LHCN-M2 (cell line): Measurements from ENCODE around the gene PARD6G. TPM values are rescaled to one million over a fixed set of nuclear protein-coding genes. Genes with fewer than 3 reads are reported as not detected.

Source experiments
- DNase-seq: peaks from one replicate; pipeline ENCODE4 v3.0.0-alpha.2; 2012; ENCODE audit warnings: low read depth
- total RNA-seq: library from RNA; depleted of rRNA; stranded (reverse); fragments of >200 nt; gene quantifications from 2 replicates; pipeline ENCODE4 v1.2.3, GENCODE V29; 2014

Gene PARD6G
- total RNA-seq, 1 experiment from 2014 or later: 1.6 TPM

GRCh38 chr18:80213182-80213581 lies 34.1 kb downstream of the PARD6G start:
- DNase-seq: no peak

DNA sequence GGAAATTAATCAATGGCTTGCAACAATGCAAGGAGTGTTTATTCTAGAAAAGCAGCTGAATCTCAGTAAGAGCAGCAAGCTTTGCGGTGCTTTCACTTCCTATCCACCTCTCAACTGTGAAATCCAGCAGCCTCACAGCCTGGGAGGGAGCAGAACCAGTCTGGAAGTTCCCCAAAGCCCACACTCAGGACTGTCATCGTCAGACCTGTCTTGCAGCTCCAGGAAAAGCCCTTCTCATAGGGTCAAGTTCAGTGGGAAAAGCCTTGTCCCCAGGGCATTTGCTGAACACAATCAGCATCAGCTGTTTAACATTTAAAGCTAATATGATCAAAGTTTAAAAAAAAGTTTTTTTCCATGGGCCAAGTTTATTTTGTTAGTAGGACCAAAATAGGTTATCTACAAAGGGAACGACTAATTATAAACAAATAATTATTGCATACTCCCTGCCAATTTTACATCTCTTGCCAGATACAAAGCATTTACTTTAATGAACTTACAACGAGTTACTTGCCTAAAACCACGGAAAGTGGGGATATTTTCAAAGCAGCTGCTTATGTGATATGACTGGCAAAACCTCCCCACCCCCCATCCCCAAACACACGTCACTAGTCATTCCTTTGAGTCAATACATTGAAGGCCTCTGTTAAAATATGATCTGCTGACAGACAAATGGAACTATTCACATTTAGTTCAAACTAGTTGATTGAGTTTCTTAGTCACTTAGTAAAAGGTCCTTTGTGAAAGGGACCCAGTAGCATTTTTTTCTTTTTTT lies 36.8 kb downstream of the PARD6G start:
- peak; percentile 22 for DNase-seq

DNA sequence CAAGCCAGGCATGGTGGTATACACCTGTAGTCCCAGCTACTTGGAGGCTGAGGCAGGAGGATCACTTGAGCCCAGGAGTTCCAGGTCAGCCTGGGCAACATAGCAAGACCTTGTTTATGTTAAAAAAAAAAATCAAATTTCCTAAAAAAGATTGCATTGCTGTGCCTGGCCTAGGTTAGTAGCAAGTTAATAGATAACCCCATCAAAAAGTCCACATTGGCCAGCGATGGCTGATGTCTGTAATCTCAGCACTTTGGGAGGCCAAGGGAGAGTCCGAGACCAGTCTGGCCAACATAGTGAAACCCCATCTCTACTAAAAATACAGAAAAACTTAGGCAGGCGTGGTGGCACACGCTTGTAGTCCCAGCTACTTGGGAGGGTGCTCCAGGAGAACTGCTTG lies 38.7 kb downstream of the PARD6G start:
- no peak for DNase-seq

DNA sequence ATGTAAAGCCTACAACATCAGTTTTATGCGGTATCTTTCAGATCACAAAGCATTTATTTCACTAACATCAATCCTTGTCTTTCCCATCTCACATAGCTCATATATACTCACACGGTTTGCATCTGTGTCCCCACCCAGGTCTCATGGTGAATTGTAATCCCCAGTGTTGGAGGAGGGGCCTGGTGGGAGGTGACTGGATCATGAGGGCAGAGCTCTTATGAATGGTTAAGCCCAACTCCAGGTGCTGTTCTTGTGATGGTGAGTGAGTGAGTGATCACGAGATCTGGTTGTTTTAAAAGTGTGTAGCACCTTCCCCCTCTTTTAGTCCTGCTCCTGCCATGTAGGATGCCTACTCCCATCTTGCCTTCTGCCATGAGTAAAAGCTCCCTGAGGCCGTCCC lies 42.0 kb downstream of the PARD6G start:
- no peak for DNase-seq

DNA sequence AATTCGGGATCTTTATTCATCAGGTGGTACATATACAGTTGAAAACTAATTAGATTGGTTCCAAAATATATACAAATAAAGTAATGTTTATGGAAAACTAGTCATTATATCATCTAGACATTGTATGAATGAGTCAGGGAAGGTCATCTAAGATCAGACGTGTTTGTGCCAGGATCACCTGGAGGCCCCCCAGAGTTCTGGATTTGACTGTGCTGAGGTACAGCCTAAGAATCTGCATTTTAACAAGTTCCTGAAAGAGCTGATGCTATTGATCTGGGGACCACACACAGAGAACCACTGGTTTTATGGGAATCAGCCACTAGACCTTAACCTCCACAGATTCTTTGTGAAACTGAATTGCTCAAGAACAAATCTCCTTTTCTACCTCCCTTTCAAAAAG lies 43.2 kb downstream of the PARD6G start:
- DNase-seq: no peak

DNA sequence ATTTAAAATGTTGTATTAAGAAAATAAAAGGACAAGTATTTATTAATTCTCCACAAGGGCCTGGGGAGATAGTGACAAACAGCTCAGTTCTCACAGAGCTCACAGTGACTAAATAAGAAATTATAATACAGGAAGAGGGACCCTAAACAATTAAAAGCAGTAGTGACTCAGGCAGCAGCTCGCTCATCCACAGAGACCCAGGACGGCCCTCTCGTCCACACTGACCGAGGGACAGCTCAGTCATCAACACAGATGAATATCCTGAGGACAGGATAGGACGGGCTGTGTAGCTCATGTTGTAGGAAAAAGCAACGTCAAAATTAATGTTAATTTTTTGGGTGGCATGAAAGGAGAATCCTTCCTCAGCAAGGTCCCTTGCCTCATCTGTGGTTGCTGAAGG lies 44.1 kb downstream of the PARD6G start:
- DNase-seq: no peak

DNA sequence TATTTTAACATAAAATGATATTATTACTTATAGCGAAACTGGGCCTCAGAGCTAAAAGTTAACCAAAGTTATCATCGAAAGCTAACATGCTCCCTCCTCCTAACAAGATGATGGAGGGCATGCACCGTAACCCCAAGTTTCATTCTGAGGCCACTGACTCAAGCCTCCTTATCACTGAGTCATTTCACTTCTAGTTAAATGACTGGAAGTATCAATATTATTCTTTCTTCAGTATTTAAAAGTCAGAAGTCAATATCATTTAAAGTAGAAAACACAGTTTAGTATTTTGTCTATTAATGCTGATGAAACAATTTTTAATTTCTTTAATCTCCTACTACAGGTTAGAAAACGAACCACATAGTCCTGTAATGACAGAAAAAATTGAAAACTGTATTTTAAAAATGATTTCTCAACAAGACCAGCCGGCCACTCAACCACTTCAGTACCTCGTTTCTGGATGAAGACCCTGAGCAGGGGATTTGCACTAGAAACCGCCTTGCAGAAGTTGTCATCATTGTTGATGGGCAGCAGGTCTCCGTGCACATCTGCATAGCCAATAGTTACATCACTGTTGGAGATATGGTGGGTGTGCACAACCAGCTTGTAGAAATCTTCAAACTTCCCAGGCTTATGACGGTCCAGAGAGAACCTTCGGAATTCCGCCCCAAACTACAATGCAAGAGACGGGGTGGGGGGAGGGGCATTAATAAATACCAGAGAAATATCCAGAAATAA lies 44.9 kb downstream of the PARD6G start:
- no peak for DNase-seq

GRCh38 chr18:80201739-80202138 lies 45.6 kb downstream of the PARD6G start:
- DNase-seq: no peak

DNA sequence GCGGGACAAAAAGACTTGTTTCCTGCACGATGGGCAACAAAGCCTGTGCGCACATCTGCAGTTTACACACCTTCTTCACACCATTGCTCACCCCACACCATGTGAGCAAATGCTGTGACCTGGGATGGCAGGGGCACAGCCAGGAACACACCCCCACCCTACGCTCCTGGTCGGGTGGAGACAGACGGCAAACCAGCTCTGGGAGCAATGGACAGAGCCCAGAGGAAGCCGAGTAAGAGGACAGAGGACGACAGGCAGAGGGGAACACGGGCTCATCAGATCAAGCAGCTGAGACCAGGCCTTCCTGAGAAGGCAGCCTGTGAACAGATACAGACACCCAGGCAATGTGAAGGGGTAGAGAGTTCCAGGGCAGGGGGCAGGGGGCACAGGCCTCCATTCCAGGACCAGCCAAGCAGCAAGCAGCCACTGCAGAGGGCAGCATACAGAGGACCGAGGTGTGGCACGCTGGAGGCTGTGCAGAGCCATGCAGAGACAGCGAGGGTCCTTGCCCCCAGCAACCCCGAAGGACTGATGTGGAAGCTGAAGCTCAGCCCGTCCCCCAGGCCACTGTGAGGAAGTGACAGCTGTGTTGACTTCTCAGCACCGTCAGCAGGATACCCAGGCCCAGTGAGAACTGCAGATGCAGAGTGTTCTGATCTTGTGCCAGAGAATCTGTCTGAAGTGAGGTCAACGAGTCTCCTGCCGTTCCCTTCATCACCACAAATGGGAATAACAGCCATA lies 46.2 kb downstream of the PARD6G start:
- no peak for DNase-seq

GRCh38 chr18:80200171-80200931 lies 47.0 kb downstream of the PARD6G start:
- no peak for DNase-seq

DNA sequence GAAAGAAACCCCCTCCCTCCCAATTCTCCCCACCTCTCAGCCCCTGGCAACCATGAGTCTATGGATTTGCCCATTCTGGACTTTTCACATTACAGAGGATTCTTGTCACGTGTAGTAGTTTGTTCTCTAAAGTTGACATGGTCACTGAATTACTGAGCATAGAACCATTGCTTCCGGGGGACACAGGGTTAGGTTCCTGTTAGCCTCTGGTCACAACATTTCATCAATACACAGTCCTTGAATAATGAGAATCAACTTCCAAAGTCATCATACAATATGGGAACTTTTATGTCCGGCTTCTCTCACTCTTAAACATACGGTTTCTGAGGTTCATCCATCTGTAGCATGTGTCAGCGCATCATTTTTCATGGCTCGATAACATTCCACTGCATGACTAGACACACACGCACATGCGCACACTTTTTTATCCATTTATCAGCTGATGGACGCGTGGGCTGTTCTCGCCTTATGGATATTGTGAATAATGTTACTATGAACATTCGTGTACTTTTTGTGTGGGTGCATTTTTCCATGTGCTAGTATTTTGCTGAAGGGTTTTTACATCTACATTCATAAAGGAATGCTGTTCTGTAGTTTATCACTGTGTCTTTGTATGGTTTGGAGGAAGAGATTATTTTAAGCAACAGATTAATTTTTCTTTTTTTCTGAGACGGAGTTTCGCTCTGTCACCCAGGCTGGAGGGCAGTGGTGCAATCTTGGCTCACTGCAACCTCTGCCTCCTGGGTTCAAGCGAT lies 48.1 kb downstream of the PARD6G start:
- no peak for DNase-seq

DNA sequence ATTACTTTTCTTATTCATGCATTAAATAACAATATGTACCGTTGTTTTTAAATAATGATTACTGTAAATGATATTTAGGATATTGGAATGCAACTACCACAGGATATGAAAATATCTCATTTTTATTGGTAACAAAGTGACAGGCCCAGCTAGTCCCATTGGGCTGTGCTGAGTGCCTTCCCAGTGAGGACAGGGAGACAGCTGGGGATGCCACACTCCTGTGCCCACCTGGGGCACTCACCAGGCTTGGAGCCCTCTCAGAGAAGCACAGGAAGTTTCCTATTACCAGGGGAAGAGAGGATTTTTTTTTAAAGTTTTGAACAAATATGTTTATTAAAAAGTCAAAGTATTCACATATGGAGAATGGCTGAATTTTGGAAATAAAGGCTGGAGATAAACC lies 48.9 kb downstream of the PARD6G start:
- DNase-seq: no peak

DNA sequence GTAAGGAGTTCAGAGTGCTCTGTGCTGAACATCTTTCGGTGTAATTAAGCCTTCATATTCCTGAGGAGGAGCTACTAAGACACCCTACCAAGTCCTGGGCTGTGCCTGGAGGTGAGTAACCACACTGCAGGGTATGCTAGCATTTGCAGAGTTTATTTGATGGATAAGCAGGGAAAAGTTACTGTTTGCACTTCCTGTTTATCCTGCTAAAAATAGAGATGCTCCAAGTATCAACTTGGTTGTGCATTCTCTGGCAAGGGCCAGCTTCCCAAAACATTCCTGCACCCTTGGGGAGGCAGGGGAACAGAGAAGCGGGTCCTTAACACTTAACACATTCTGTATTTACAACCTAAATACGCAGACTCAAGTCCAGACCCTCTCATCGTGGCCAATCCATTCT lies 49.8 kb downstream of the PARD6G start:
- DNase-seq: no peak

DNA sequence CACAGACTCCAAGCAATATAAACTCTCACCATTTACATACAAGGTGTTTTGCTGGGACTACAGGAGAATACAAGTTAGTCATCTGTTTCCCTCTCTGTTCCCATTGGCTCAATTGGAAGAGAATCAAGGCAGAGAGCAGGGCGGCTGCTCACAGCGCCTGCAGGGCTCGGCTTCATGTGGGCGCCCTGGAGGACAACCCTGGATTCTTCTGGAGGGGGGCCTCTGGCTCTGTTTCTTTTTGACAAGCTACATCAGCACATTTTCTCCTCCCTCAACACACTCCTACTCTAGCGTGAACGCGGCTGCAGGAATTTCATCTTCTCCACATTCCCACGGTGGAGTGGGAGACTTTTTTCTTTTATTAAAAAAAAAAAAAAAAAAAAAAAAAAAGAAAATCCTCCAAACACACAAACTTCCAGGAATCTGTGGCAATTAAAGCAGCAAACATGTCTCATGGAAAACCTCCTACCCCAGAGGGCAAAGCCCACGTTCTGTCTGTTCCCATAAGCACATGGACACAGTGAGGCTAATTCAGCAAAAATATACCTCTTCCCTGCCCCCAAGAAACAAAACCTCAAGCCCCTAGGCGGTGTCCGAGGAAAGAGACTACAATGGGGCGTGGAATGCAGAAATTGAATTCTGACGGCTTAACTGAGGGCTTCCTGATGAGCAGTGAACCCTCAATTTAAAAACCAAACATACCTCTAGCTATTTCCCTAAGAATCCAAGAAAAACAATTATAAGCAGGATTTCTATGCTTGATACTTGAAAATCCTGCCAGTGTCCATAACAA lies 50.6 kb downstream of the PARD6G start:
- no peak for DNase-seq

DNA sequence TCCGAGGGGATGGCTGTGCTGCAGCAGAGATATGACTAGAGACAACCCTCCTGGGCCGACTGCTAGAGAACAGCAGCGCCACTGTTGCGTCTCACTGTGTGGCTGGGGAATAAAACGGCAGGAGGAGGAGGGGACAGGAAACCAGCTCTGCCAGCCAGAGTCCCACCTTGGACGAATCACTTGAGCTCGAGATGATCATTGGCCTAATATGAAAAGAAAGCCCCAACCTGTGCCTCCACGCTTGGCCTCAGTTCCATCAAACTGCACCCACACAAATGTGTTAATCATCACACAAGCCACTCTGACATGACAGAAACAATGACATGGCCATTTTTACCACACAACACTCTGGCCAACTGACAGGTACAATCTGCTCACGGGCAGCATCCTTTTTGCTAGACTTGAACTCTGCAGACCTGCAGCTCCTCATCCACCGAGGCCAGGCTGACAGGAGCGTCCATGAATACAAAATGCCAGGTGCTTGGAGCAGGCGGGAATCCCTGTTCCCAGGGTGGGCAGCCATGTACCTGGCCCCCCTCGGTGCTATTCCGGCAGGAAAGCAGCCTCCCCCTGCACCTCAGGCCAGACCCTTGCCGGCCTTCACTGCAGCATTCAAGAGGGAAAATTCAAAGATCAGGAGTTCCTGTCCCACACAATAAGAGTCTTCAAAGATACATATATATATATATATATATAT lies 52.3 kb downstream of the PARD6G start:
- no peak for DNase-seq

DNA sequence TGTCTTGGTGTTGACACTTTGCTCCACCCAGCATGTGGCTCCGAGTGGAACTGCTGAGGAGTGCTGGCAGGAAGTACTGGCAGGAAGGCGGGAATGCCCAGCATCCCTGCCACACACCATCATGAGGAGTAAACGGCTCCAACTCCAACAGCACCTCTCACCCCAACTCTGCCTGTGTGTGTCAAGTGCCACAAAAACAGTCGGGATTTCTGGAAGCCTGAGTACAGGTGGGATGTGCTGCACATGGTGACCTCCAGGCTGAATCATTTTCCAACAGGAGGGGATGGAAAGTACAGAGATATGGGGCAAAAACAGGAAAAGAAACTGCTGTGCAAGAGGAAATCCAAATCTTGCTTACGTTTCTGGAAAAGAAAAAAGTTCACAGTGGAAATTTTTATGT lies 53.6 kb downstream of the PARD6G start:
- no peak for DNase-seq

DNA sequence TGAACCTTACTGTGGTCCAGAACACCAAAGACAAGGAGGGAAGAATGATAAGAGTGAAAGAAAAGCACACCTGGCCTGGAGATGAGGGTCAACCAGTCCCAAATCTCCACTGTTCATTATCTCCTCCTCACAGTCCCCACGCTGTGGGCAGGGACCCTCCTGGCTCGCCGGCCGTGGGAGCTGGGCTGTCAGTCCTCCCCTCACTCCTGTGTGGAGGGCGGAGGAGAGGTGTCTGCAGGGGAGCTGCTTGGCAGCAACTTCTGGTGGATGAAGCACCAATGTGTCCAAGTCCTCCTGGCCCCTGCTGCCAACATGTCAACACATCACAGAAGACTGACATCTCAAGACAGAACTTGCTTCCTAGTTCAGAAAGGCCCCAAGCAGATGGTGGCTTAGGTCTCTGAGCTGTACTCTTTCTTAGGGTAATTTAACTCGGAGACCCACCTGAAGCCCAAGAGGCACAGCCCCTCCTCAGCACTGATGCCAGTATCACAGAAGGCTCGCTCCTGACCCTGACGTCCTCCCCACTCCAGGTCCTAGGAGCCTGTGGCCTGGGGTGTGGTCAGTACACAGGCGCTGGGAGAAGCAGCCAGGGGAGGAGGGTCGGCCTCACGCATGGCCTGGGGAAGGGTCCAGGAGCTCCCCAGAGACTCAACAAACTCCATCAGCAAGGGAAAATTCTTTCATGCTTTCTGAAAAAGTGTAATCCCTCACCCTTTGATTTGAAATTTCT lies 54.5 kb downstream of the PARD6G start:
- no peak for DNase-seq

GRCh38 chr18:80191907-80192652 lies 55.2 kb downstream of the PARD6G start:
- no peak for DNase-seq
